ENCODE results near the gene SFXN1.
"Not testable (repeated sequence)": the region's sequence is repeated elsewhere in the genome, so short reads cannot be mapped to it uniquely, and the experiment has no call there.

SFXN1 gene

GRCh38 chr5:175494264-175495183, 16.2 kb downstream of the SFXN1 start:
- DNase-seq (ENCODE audit: low spot score) = no peak

DNA sequence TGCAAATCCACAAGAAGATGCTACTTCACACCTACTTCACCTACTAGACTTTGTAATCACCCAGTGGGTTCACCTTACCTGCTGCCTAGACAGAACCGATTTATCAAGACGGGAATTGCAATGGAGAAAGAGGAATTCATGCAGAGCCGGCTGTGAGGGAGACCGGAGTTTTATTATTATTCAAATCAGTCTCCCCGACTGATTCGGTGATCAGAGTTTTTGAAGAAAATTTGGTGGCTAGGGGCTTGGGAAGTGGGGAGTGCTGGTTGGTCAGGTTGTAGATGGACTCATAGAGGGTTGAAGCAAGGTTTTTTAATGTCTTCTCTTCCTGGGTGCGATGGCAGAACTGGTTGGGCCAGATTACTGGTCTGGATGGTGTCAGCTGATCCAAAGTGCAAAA, 23.4 kb downstream of the SFXN1 start:
- DNase-seq (ENCODE audit: low spot score) = no peak

- DNase-seq (ENCODE audit: low spot score) = not testable (repeated sequence)
Measured at GRCh38 chr5:175507671-175508070, 29.3 kb downstream of the SFXN1 start.

- DNase-seq (ENCODE audit: low spot score) = no peak
Measured at GRCh38 chr5:175508896-175509295, 30.5 kb downstream of the SFXN1 start.

GRCh38 chr5:175513297-175513696, 34.9 kb downstream of the SFXN1 start:
- no peak for DNase-seq (ENCODE audit: low spot score)

GRCh38 chr5:175513726-175514125, 35.4 kb downstream of the SFXN1 start:
- DNase-seq (ENCODE audit: low spot score) = no peak

- no peak for DNase-seq (ENCODE audit: low spot score)
Measured at GRCh38 chr5:175516933-175517823, 38.8 kb downstream of the SFXN1 start.

DNA sequence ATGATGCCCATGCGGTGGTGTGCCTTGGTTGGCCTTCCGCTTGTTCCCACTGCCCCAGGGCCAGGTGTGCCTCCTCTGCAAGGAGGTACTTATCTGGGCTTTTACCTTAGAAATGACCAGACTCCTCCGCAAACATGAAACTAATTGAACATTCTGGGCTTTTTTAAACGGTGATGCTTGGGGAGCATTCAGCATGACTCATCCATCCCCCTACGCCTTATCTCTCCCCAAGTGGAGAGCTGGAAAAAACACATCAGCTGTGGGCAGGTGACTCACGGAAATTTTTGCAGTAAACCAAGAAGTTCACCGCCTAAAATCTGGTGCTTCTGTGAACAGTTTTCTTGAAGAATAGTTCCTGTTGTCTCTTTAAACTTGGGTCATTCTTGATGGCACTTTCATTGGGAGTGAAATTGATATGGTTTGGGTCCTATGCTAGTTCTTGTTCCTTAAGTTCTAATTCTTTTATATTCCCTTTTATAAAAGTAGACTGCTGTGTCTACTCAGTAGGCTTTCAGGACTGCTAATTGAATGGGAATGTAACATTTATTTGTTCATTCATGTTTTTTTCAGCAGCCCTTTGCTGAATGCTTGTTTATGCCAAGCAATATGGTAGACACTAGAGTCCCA, 39.6 kb downstream of the SFXN1 start:
- DNase-seq (ENCODE audit: low spot score) = peak; percentile 53

DNA sequence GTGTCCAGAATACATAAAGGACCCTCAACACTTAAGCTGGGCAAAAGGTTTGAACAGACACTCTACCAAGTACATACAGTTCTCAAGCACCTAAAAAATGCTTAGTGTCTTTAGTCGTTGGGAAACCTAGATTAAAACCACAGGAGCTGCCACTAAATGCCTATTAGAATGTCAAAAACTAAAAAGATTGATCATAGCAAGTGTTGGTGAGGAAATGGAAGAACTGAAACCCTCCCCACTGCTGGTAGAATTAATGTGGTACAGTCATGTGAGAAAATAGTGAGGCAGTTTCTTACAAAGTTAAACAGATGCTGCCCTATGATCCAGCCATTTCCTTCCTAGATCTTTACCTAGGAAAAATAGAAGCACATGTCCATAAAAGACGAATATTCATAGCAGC, 40.6 kb downstream of the SFXN1 start:
- no peak for DNase-seq (ENCODE audit: low spot score)

GRCh38 chr5:175520321-175520720, 42.0 kb downstream of the SFXN1 start:
- no peak for DNase-seq (ENCODE audit: low spot score)

DNA sequence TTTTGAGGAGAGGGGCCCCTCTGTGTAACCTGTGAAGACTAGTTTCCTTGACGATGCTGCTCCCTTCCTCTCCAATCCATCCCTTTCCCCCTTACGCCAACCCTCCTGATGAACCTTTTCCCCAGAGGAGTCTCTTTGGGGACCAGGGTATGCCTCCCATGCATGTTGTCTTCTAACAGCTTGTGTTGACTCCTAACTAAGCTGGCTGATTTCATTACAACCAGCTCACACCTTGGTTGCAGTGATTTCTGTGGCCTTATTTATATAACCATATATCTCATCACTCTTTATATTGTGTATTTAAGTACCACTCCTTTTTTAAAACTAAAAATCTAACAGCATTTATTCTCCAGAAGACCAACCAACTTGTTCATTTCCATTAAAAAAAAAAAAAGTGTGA, 42.5 kb downstream of the SFXN1 start:
- no peak for DNase-seq (ENCODE audit: low spot score)

DNA sequence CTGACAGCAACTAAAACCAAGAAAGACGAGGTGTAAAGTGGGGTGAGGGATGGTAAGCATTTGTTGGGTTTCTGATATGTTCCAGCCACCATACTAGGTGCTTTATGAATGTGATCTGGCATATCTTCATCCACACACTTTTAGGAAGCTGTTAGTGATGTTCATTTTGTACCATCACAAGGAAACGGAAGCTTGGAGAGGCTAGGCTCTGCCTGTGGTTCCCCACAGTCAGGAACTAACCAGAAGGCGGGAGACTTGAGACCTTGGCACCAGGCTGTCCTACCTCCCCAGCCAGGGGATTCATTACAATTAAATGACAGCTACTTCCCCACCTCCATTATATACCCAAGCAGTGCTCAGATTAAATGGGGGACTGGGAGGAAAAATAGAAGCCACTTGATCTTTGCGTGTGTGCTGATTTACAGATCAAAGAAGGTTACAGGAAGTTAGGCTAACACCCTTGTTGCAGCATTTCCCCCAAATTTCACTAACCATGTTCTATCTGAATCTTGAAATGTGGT, 43.0 kb downstream of the SFXN1 start:
- DNase-seq (ENCODE audit: low spot score) = no peak

DNA sequence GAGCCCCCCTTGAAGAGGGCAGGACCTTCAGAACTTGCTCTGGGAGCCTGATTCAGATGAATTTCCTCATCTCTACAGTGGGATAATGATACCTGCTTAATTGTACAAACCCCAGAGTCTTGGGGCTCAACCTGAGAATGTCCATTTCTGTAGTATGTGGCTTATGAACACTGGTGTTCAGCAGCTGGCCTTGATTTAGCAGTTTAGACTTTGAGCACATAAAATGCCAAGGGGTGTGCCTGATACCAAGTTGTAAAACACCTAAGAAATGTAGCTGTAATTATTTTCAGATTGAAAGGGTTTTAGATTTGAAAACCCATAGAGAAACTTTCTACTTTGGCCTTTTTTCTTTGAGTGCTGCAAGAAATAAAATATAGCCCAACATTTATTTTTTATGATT, 44.9 kb downstream of the SFXN1 start:
- no peak for DNase-seq (ENCODE audit: low spot score)

- DNase-seq (ENCODE audit: low spot score) = no peak
Measured at GRCh38 chr5:175524211-175524610, 45.9 kb downstream of the SFXN1 start.

- no peak for DNase-seq (ENCODE audit: low spot score)
Measured at GRCh38 chr5:175526691-175527090, 48.3 kb downstream of the SFXN1 start.

GRCh38 chr5:175531361-175531760, 53.0 kb downstream of the SFXN1 start:
- DNase-seq (ENCODE audit: low spot score) = no peak

DNA sequence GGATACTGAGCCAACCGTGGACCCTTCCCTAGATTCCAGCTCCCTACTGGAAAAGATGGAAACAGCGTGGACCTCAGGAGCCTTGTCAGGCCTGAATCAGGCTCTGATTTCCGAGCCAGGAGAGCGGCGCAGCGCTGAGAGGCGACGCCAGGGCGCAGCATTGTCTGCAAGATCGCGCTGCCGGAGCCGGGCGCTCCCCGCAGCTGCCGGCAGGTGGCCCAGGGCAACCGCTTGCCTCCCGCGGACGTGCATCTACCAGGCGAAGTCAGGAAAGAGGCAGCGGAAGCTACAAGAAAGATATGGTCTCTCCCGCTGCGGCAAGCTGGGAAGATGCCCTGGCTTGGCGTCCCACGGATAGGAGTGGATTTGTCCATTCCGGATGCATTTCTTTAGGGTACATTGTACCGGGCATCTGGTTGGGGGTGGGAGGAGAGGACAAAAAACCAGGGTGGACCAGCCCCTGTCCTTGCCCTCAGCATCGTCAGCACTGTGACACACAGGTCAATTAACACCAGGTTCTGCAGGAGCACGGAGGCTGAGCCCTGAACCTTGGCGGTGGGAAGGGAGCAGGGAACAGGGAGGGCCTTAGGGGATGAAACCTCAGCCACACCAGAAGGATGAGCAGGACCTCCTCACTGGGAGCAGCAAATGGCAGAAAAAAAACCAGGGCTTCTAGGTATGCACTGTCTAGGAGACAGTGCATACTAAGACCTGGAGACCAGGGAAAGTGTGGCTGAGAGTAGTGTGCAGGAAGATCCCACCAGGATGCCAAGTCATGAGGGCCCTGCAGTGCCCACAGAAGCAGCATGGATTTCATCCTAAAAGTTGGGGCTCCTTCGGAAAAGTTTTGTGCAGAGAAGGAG, 55.9 kb downstream of the SFXN1 start:
- DNase-seq (ENCODE audit: low spot score) = peak; percentile 89

DNA sequence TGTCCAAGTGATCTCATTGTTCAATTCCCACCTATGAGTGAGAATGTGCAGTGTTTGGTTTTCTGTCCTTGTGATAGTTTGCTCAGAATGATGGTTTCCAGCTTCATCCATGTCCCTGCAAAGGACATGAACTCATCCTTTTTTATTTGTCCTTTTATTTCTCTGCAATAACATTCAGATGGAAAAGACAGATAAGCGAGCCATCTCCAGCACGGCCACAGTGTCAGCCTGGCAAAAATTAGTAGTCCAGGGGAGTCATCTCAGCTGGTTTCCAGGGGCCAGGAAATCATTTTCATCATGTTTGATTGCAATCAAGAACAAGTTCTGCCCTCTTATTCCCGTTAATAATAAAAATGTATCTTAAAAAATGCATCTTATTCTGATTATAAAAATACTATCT, 57.0 kb downstream of the SFXN1 start:
- DNase-seq (ENCODE audit: low spot score) = not testable (repeated sequence)

DNA sequence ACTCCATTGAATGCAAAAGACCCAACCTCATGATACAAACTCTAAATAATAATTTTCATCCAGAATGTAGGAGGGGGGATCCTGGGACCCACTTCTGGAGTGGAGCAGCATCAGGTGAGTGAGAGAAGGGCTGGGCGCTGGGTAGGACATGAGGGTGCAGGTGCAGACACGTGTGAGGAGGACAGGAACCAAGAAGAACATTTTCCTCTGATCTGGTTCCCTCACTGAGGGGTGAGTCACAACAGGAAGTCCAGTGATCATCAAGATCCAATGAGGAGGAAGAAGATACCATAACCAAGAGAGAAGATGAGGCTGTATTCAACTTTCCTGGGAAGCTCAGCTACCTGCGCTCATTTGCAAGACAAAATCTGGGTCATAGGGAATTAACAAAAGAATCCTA, 57.4 kb downstream of the SFXN1 start:
- DNase-seq (ENCODE audit: low spot score) = no peak

GRCh38 chr5:175538576-175538975, 60.2 kb downstream of the SFXN1 start:
- DNase-seq (ENCODE audit: low spot score) = no peak

- no peak for DNase-seq (ENCODE audit: low spot score)
Measured at GRCh38 chr5:175539936-175540335, 61.6 kb downstream of the SFXN1 start.

Data from AG08396 (cell line).